Lung (tissue), 12 donors: Measurements from ENCODE around the gene EYA4. TPM values are rescaled to one million over a fixed set of nuclear protein-coding genes. Genes with fewer than 3 reads are reported as not detected.

Experiments used
- ATAC-seq: fragments of 200-7000 bp; cut with Tn5 transposase; one replicate; pipeline ENCODE4 v1.9.1; 2020; ENCODE audit warnings: moderate number of reproducible peaks; ENCODE audit not compliant: insufficient read depth, low FRiP score
- DNase-seq, 3 donors: peaks; one replicate each; pipeline ENCODE4 v3.0.0-alpha.2; 2013 to 2017
- H3K27ac ChIP-seq, 2 donors: one replicate each; pipeline ENCODE4 v1.5.1; 2013; ENCODE audit warnings: mild to moderate bottlenecking in 2 of 2, moderate library complexity in 2 of 2, control low read depth in 1 of 2, inconsistent platforms in 1 of 2, low read depth in 1 of 2, low read length in 1 of 2
- H3K27me3 ChIP-seq, 3 donors: one replicate each; pipeline ENCODE4 v1.5.1; 2013; ENCODE audit warnings: low read length in 2 of 3; ENCODE audit not compliant: control insufficient read depth in 3 of 3, insufficient read depth in 3 of 3
- H3K36me3 ChIP-seq, 4 donors: one replicate each; pipeline ENCODE4 v1.5.1; 2013; ENCODE audit warnings: low read length in 4 of 4, mild to moderate bottlenecking in 1 of 4, moderate library complexity in 1 of 4; ENCODE audit not compliant: control insufficient read depth in 4 of 4, insufficient read depth in 4 of 4
- H3K4me1 ChIP-seq, 5 donors: one replicate each; pipeline ENCODE4 v1.5.1; 2013; ENCODE audit warnings: low read length in 5 of 5, mild to moderate bottlenecking in 2 of 5, moderate library complexity in 1 of 5; ENCODE audit not compliant: control insufficient read depth in 5 of 5, insufficient read depth in 5 of 5
- H3K4me3 ChIP-seq: one replicate; pipeline ENCODE4 v1.5.1; 2013; ENCODE audit warnings: mild to moderate bottlenecking, control low read depth, moderate library complexity
- H3K9ac ChIP-seq, 2 donors: one replicate each; pipeline ENCODE4 v1.5.1; 2013; ENCODE audit warnings: low read length in 2 of 2, control low read depth in 1 of 2; ENCODE audit not compliant: insufficient read depth in 1 of 2
- H3K9me3 ChIP-seq, 4 donors: one replicate each; pipeline ENCODE4 v1.5.1; 2013; ENCODE audit warnings: low read length in 3 of 4, mild to moderate bottlenecking in 1 of 4, moderate library complexity in 1 of 4; ENCODE audit not compliant: control insufficient read depth in 4 of 4, insufficient read depth in 3 of 4
- WGBS, 2 donors: extraction: QIAGEN DNeasy Blood & Tissue Kit; methylation state at CpG; one replicate each; pipeline ENCODE4 v1.1.7; 2013; 5-methylcytosine and 5-hydroxymethylcytosine counted together
- polyA plus RNA-seq, 2 donors: library from polyadenylated mRNA; stranded (reverse); fragments of 200-250 nt; gene quantifications; one replicate each; pipeline ENCODE4 v1.2.1, GENCODE V29; 2013
- total RNA-seq, 2 donors: library from RNA; depleted of rRNA in 1 of 2; stranded (reverse); fragments of >200 nt in 1 of 2; gene quantifications; one replicate each; pipeline ENCODE4 v1.2.1, GENCODE V29; 2014 to 2021
- TF ChIP-seq, protein P1 (sequence below): IDR thresholded peaks from 2 replicates; pipeline ENCODE4 v1.5.1; 2012; ENCODE audit warnings: mild to moderate bottlenecking; ENCODE audit errors: control extremely low read depth, extremely low read depth
- donor health status: control.
- donor health status: control.
- donor health status: Bipolar disorder and iron deficiency.
- donor health status: healthy.
- donor health status: DM: yes; HTN: yes; CAD: no.

The EYA4 gene
- total and polyA plus RNA-seq, 4 donors = 0.49 to 7.4 (median 2.2) TPM

- TF ChIP-seq, protein P1, sequence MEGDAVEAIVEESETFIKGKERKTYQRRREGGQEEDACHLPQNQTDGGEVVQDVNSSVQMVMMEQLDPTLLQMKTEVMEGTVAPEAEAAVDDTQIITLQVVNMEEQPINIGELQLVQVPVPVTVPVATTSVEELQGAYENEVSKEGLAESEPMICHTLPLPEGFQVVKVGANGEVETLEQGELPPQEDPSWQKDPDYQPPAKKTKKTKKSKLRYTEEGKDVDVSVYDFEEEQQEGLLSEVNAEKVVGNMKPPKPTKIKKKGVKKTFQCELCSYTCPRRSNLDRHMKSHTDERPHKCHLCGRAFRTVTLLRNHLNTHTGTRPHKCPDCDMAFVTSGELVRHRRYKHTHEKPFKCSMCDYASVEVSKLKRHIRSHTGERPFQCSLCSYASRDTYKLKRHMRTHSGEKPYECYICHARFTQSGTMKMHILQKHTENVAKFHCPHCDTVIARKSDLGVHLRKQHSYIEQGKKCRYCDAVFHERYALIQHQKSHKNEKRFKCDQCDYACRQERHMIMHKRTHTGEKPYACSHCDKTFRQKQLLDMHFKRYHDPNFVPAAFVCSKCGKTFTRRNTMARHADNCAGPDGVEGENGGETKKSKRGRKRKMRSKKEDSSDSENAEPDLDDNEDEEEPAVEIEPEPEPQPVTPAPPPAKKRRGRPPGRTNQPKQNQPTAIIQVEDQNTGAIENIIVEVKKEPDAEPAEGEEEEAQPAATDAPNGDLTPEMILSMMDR = no peak
- WGBS, 2 donors = 79 to 85% methylated on average over 9 of the region's 9 CpGs
- Histone ChIP-seq H3K9ac (no peak overlapping the region), H3K27me3 (no peaks in the 10 kb centered on the region), H3K9me3 (no peaks in the 10 kb centered on the region), H3K27ac (no peak overlapping the region), H3K4me3 (no peak overlapping the region), H3K4me1 (peaks cover 0 to 21% (median 0%) of the 10 kb centered on the region in 5 donors), H3K36me3 (no peaks in the 10 kb centered on the region)
- DNase-seq (no peak), ATAC-seq (no peak)
These were observed 301.1 kb downstream of the EYA4 start for GRCh38 chr6:133542056-133542821.

GRCh38 chr6:133544419-133544818, 303.3 kb downstream of the EYA4 start:
- no peak for DNase-seq
- TF ChIP-seq, protein P1 = no peak
- 91 to 94% methylated on average over 5 of the region's 5 CpGs for WGBS, 2 donors
- peaks cover 0 to 21% (median 3%) of the 10 kb centered on the region in 5 donors for H3K4me1 ChIP-seq
- ATAC-seq = no peak
- H3K27me3 ChIP-seq = no peaks in the 10 kb centered on the region
- no peak overlapping the region for H3K27ac ChIP-seq
- no peaks in the 10 kb centered on the region for H3K36me3 ChIP-seq
- no peak overlapping the region for H3K4me3 ChIP-seq
- H3K9ac ChIP-seq = no peak overlapping the region
- no peaks in the 10 kb centered on the region for H3K9me3 ChIP-seq

GRCh38 chr6:133546098-133546497, 304.9 kb downstream of the EYA4 start:
- 53 to 70% methylated on average over 4 of the region's 4 CpGs for WGBS, 2 donors
- no peak overlapping the region for H3K9ac ChIP-seq
- H3K27ac ChIP-seq = no peak overlapping the region
- ATAC-seq (no peak), DNase-seq (peak; percentile 40 to 69 (median 64))
- no peaks in the 10 kb centered on the region for H3K9me3 ChIP-seq
- H3K4me3 ChIP-seq = no peak overlapping the region
- TF ChIP-seq, protein P1 = no peak
- peaks cover 3 to 14% (median 4%) of the 10 kb centered on the region in 5 donors for H3K4me1 ChIP-seq
- peaks cover 0 to 3% (median 0%) of the 10 kb centered on the region in 3 donors for H3K27me3 ChIP-seq
- H3K36me3 ChIP-seq = no peaks in the 10 kb centered on the region
